Activated naive CD8-positive, alpha-beta T cell (primary cell): ENCODE results near the gene CPLANE1.
"Not testable (repeated sequence)": the region's sequence is repeated elsewhere in the genome, so short reads cannot be mapped to it uniquely, and the experiment has no call there.

Source experiments
- H3K27ac Mint-ChIP-seq: one replicate; pipeline ENCODE4 v1.8.0; 2021; ENCODE audit warnings: mixed read lengths
- H3K27me3 Mint-ChIP-seq: one replicate; pipeline ENCODE4 v1.8.0; 2021; ENCODE audit warnings: mixed read lengths
- H3K36me3 Mint-ChIP-seq: one replicate; pipeline ENCODE4 v1.8.0; 2021; ENCODE audit warnings: mixed read lengths
- H3K4me1 Mint-ChIP-seq: one replicate; pipeline ENCODE4 v1.8.0; 2021; ENCODE audit warnings: low read depth, mixed read lengths
- H3K4me3 Mint-ChIP-seq: one replicate; pipeline ENCODE4 v1.8.0; 2021; ENCODE audit warnings: mild to moderate bottlenecking, mixed read lengths
- H3K9me3 Mint-ChIP-seq: one replicate; pipeline ENCODE4 v1.8.0; 2021; ENCODE audit warnings: low read depth, mixed read lengths

CPLANE1 gene

DNA sequence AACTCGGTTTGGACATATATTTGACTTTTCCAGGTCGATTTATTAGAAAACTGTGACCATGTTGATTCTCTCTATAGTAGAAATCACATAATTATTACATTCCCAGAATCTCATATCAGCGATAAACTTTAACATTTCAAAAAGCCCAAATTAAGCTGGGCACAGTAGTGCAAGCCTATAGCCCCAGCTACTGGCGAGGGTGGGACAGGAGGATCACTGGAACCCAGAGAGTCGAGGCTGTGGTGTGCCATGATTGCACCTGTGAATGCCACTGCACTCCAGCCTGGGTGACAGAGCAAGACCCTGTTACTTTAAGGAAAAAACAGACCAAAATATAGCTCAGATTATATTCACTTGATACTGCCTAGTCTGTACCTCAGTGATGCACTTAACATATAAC is 128.9 kb downstream of the CPLANE1 start:
- Mint-ChIP-seq H3K4me3 (no peak overlapping the region), H3K27ac (no peak overlapping the region), H3K9me3 (no peaks in the 10 kb centered on the region), H3K27me3 (no peaks in the 10 kb centered on the region), H3K36me3 (peaks cover 4% of the 10 kb centered on the region), H3K4me1 (no peaks in the 10 kb centered on the region)

DNA sequence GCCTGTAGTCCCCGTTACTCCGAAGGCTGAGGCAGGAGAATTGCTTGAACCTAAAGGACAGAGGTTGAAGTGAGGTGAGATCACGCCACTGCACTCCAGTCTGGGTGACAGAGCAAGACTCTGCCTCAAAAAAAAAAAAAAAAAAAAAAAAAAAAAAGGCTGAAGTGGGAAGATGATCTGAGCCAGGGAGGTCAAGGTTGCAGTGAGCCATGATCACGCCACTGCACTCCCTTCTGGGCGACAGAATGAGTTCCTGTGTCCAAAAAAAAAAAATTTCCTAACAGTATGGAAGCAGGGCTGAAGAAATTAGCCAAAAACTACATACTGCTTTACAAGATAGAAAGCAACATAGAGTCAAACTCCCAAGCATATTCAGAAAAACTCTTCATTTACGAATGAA is 132.8 kb downstream of the CPLANE1 start:
- H3K27me3 Mint-ChIP-seq: no peaks in the 10 kb centered on the region

DNA sequence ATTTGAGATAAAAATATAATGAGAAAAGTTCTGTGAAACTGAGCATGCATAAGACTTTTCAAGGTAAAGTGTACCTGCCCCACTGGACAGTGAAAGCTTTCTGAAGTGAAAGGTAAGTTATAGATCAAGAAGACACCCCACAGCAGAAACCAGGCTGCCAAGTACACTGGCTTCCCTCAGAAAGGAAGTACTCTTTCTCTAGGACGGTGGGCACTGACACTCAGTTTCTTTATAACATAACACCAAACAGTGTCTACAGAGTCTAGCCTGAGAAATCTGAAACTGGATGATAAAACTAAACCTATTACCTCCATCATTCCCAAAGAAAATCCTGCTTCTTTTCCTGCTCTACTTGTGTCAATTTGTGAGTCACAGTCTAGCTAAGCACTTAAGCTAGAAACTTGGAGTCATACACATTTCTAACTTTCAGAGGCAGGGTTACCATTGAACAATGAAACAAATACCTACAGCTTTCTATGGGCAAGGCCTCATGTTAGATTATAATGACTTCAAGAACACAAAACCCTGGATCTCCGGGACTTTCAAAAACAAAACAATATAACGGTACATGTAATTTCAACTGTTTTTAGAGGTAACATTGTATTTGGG is 136.7 kb downstream of the CPLANE1 start:
- no peaks in the 10 kb centered on the region for H3K9me3 Mint-ChIP-seq
- peaks cover 25% of the 10 kb centered on the region for H3K36me3 Mint-ChIP-seq
- peak overlapping the region; percentile 36 for H3K27ac Mint-ChIP-seq
- H3K27me3 Mint-ChIP-seq: no peaks in the 10 kb centered on the region
- peak overlapping the region; percentile 47 for H3K4me3 Mint-ChIP-seq
- H3K4me1 Mint-ChIP-seq: peaks cover 39% of the 10 kb centered on the region

More for the DNA sequence above, 132.8 kb downstream of the CPLANE1 start:
- Mint-ChIP-seq H3K9me3 (no peaks in the 10 kb centered on the region), H3K36me3 (peaks cover 14% of the 10 kb centered on the region), H3K4me3 (no peak overlapping the region), H3K4me1 (peaks cover 20% of the 10 kb centered on the region), H3K27ac (no peak overlapping the region)

DNA sequence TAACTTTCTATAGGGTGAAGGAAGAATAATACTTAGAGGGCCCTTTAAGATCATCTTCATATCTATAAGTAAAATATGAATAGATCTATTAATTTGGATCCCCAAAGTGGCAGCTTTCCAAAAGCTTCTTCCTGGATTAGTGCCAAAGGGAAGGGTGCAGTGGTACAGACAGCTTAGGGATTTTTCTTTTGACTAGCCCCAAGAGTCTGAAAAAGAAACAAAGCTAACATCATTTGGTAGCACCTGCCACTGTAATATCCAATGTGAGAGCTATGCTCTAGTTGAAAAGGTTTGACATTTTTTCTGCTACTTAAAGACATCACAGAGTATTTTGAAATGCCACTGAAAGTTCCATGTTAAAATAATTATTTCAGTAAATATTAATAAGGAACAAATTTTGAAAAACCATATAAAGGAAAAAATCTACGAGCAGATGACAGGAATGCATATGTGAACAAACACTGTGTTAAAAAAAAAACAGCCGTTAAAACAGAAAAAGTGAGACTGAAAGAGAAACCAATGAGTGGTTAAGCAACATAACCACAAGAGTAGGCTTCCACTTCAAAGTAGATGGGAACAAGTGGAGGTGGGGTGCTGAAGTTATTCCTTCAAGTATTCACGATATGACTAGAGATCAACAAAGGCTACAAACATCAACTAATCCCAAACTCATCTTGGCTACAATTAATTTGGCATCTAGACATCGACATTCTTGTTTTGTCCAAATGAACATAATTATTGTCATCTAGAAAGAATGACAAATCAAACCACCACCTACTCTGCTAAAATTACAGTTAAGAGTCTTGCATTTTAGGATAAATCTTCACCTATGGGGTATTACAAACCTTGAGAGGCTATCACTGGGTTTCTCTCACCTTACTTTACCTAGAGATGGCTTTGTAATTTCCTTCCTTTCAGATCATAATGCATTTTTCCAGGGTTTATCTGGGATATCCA is 137.5 kb downstream of the CPLANE1 start:
- H3K36me3 Mint-ChIP-seq: peaks cover 27% of the 10 kb centered on the region
- peak overlapping the region; percentile 24 for H3K27ac Mint-ChIP-seq
- peaks cover 39% of the 10 kb centered on the region for H3K4me1 Mint-ChIP-seq
- peak overlapping the region; percentile 47 for H3K4me3 Mint-ChIP-seq
- no peaks in the 10 kb centered on the region for H3K27me3 Mint-ChIP-seq
- H3K9me3 Mint-ChIP-seq: no peaks in the 10 kb centered on the region

DNA sequence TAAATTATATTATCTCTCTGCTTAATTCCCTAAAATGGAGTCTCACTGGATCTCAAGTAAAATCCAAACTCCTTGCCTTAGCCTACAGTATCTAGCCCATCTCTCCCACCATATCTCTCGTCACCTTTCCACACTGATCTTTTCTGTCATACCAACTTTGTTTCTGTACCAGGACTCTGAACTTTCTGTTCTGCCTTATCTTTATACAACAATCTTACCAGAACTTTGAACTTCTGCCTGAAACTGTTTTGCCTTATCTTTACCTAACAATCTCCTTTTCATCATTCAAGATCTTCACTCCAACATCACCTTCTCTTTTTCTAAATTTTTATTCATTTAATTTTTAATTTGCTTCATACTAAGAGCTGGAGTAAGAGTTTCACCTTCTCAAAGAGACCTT is 139.0 kb downstream of the CPLANE1 start:
- Mint-ChIP-seq H3K27ac (no peak overlapping the region), H3K4me3 (peak overlapping the region; percentile 1), H3K27me3 (no peaks in the 10 kb centered on the region), H3K4me1 (peaks cover 39% of the 10 kb centered on the region), H3K9me3 (no peaks in the 10 kb centered on the region), H3K36me3 (peaks cover 33% of the 10 kb centered on the region)

DNA sequence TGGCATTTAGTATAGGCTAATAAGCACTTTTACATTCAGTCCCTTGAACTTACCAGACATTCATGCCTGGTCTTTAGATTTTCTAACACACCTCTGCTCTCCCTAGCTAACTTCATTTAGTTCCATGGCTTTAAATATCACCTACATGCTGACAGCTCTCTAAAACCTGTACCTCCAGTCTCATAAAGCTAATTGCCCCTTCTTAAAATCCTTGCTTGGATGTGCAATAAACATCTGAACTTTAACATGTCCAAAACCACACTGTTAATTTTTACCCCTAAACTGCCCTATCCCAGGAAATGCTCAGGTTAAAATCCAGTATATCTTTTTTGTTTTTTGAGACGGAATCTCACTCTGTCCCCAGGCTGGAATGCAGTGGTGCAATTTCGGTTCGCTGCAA is 139.8 kb downstream of the CPLANE1 start:
- Mint-ChIP-seq H3K27ac (no peak overlapping the region), H3K27me3 (no peaks in the 10 kb centered on the region), H3K9me3 (no peaks in the 10 kb centered on the region), H3K36me3 (peaks cover 34% of the 10 kb centered on the region), H3K4me3 (no peak overlapping the region), H3K4me1 (peaks cover 39% of the 10 kb centered on the region)

DNA sequence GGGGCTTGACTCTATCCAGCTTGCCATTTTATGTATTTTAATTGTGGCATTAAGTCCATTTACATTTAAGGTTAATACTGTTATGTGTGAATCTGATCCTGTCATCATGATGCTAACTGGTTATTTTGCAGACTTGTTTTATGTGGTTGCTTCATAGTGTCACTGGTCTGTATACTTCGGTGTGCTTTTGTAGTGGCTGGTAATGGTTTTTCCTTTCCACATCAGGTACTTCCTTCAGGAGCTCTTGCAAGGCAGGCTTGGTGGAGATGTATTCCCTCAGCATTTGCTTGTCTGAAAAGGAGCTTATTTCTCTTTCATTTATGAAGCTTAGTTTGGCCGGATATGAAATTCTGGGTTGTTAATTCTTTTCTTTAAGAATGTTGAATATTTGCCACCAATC is 145.9 kb downstream of the CPLANE1 start:
- Mint-ChIP-seq H3K36me3 (peaks cover 49% of the 10 kb centered on the region), H3K4me3 (no peak overlapping the region), H3K4me1 (peaks cover 14% of the 10 kb centered on the region), H3K9me3 (peaks cover 15% of the 10 kb centered on the region), H3K27me3 (no peaks in the 10 kb centered on the region), H3K27ac (no peak overlapping the region)

DNA sequence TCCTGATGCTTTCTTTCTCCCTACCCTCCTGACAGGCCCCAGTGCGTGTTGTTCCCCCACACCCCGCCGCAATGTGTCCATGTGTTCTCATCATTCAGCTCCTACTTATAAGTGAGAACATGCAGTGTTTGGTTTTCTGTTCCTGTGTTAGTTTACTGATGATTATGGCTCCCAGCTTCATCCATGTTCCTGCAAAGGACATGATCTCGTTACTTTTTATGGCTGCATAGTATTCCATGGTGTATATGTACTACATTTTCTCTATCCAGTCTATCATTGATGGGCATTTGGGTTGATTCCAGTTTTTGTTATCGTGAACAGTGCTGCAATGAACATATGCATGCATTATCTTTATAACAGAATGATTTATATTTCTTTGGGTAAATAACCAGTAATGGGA is 149.9 kb downstream of the CPLANE1 start:
- not testable (repeated sequence) for H3K4me3 Mint-ChIP-seq, H3K27me3 Mint-ChIP-seq, H3K27ac Mint-ChIP-seq
- H3K4me1 Mint-ChIP-seq: peaks cover 14% of the 10 kb centered on the region
- peaks cover 50% of the 10 kb centered on the region for H3K36me3 Mint-ChIP-seq
- peaks cover 38% of the 10 kb centered on the region for H3K9me3 Mint-ChIP-seq

DNA sequence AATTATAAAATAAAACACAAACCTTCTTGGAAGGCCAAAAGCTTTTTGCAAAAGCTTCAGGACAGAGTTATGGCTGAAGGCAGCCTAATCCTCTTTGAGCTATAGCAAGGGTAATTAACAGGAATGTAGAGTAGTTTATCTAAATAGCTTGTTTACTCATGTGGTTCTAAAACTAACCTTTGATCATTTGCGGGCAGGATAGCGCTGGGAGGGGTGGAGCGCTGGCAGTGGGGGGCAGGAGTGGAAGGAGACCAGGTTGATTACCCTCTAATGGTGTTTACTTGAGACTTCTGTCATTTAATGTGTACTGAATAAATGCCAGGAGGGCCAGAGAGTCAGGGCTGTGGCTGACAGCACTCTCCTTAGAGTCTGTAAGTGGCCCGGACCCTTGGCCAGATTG is 155.4 kb downstream of the CPLANE1 start:
- peaks cover 25% of the 10 kb centered on the region for H3K9me3 Mint-ChIP-seq
- peaks cover 34% of the 10 kb centered on the region for H3K36me3 Mint-ChIP-seq
- not testable (repeated sequence) for H3K4me3 Mint-ChIP-seq, H3K27me3 Mint-ChIP-seq, H3K4me1 Mint-ChIP-seq, H3K27ac Mint-ChIP-seq

DNA sequence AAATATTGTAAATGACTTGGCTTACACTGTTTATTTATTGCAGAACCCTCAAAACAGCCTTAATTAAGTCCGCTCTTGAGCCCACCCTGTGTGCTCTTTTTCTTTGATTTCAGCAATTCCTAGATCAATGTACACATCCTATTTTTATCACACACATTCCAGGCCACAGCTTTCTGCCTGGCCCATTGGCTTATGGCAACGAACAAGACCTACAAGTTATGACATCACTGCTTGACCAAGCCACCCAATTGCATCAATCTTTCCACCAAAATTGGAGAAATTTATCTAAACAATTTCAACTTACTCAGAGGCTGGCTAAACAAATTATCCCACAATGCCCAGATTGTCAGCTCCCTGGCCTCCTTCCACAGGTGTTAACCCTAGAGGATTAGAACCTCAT is 158.4 kb downstream of the CPLANE1 start:
- Mint-ChIP-seq H3K4me3 (no peak overlapping the region), H3K36me3 (peaks cover 21% of the 10 kb centered on the region), H3K27me3 (no peaks in the 10 kb centered on the region), H3K9me3 (peaks cover 3% of the 10 kb centered on the region), H3K4me1 (no peaks in the 10 kb centered on the region), H3K27ac (no peak overlapping the region)

DNA sequence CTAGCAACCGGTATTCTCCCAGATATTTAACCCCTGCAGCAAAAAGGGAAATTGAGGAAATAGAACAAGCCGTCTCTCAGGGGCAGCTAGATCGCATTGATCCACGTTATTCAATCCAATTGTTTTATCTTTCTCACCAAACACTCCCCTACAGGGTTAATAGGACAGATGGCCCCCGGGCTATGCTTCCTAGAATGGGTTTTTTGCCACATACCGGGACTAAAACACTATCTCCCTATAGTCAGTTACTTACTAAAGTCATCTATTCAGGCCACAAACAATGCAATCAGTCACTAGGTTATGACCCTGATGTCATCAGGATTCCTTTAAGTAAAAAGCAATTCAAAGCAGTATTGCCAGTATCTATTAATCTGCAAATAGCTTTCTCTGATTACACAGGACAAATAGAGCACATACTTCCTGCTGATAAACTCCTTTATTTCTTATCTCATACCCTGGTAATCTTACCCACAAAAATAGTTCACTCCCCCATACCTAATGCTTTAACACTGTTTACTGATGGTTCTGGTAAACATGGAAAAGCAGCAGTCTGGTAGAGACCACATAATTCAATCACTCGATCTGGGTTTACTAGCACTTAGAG is 159.0 kb downstream of the CPLANE1 start:
- no peaks in the 10 kb centered on the region for H3K27me3 Mint-ChIP-seq
- no peaks in the 10 kb centered on the region for H3K9me3 Mint-ChIP-seq
- no peaks in the 10 kb centered on the region for H3K4me1 Mint-ChIP-seq
- H3K27ac Mint-ChIP-seq: no peak overlapping the region
- H3K36me3 Mint-ChIP-seq: peaks cover 20% of the 10 kb centered on the region
- H3K4me3 Mint-ChIP-seq: no peak overlapping the region

DNA sequence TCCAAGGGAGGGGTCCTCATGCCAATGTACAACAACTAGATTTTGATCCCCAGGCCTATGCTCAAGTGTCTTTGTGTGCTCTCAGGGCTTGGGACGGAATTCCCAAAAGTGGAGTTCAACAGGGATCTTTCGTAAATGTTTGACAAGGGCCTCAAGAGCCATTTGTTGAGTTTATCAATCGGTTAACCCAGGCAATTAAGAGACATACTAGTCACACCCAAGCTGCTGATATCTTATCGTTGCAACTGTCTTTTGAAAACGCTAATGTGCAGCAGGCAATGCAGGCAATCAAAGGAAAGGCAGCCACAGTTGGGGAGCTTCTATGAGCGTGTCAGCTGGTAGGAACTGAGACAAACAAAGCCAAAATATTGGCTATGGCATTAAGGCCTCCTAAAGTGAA is 161.2 kb downstream of the CPLANE1 start:
- Mint-ChIP-seq H3K27ac (no peak overlapping the region), H3K9me3 (no peaks in the 10 kb centered on the region), H3K36me3 (peaks cover 25% of the 10 kb centered on the region), H3K27me3 (no peaks in the 10 kb centered on the region), H3K4me3 (no peak overlapping the region), H3K4me1 (no peaks in the 10 kb centered on the region)

DNA sequence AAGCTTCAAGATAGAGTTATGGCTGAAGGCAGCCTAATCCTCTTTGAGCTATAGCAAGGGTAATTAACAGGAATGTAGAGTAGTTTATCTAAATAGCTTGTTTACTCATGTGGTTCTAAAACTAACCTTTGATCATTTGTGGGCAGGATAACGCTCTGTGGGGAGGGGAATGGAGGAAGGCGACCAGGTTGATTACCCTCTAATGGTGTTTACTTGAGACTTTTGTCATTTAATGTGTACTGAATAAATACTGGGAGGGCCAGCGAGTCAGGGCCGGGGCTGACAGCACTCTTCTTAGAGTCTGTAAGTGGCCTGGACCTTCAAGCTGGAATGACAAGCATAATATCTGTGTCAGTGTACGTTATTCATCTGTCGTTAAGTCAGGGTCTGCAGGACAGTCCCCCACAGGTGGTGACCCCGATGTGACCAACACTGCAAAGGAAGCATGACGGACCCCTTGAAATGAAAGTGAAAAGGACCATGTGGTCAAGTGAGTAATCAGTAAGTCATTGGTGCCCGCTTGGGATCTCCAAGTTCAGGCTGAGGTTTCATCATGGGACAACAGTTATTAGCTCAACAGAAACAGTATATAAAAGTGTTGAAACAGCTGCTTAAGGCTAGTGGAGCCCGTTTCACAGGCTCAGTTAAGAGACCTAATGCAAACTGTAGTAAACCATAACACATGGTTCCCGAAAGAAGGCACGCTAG is 162.6 kb downstream of the CPLANE1 start:
- Mint-ChIP-seq H3K4me3 (no peak overlapping the region), H3K4me1 (no peaks in the 10 kb centered on the region), H3K27ac (no peak overlapping the region), H3K27me3 (no peaks in the 10 kb centered on the region), H3K9me3 (no peaks in the 10 kb centered on the region), H3K36me3 (peaks cover 27% of the 10 kb centered on the region)

DNA sequence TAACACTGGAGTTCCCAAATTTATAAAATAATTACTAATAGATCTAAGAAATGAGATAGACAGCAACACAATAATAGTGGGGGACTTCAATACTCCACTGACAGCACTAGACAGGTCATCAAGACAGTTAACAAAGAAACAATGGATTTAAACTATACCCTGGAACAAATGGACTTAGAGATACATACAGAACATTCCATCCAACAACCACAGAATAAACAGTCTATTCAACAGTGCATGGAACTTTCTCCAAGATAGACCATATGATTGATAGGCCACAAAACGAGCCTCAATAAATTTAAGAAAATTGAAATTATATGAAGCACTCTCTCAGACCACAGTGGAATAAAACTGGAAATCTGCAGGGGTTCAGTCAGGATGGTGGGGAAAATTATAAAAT is 163.2 kb downstream of the CPLANE1 start:
- H3K27me3 Mint-ChIP-seq, H3K4me3 Mint-ChIP-seq, H3K9me3 Mint-ChIP-seq, H3K4me1 Mint-ChIP-seq, H3K27ac Mint-ChIP-seq: not testable (repeated sequence)
- H3K36me3 Mint-ChIP-seq: peaks cover 27% of the 10 kb centered on the region

DNA sequence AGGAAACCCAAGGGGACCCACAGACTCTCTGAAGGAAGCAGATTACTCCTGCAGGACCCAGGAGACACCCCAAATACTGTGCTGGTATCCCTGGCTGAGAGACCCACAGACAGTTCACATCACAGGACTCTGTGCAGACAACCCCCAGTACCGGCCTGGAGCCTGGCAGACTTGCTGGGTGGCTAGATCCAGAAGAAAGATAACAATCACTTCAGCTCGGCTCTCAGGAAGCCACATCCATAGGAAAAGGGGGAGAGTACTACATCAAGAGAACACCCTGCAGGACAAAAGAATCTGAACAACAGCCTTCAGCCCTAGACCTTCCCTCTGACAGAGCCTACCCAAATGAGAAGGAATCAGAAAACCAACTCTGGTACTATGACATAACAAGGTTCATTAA is 166.2 kb downstream of the CPLANE1 start:
- not testable (repeated sequence) for H3K27me3 Mint-ChIP-seq, H3K27ac Mint-ChIP-seq, H3K9me3 Mint-ChIP-seq, H3K4me1 Mint-ChIP-seq, H3K4me3 Mint-ChIP-seq
- H3K36me3 Mint-ChIP-seq: peaks cover 36% of the 10 kb centered on the region
